Ureter (tissue), 1 donor: ENCODE data around the gene ASTN1. TPM values are rescaled to one million over a fixed set of nuclear protein-coding genes. Genes with fewer than 3 reads are reported as not detected.

ENCODE experiments used
- DNase-seq: peaks from one replicate; pipeline ENCODE4 v3.0.0-alpha.2; 2020; ENCODE audit warnings: low spot score
- total RNA-seq: library from RNA; stranded (reverse); gene quantifications from one replicate; pipeline ENCODE4 v1.2.4, GENCODE V29; 2023
- donor health status: DM: yes; HTN: yes; CAD: no.

The ASTN1 gene
- total RNA-seq, 1 donor from 2014 or later, result 2.2 TPM

GRCh38 chr1:177043597-177043996 lies 120.9 kb downstream of the ASTN1 start:
- no peak for DNase-seq

GRCh38 chr1:177035586-177035985 lies 128.9 kb downstream of the ASTN1 start:
- DNase-seq, result no peak

- DNase-seq, result no peak
Measured at GRCh38 chr1:177033628-177034027, 130.9 kb downstream of the ASTN1 start.

GRCh38 chr1:177032434-177032833 lies 132.1 kb downstream of the ASTN1 start:
- DNase-seq, result no peak

- no peak for DNase-seq
Measured at GRCh38 chr1:177024623-177025022, 139.9 kb downstream of the ASTN1 start.

GRCh38 chr1:177023726-177024125 lies 140.8 kb downstream of the ASTN1 start:
- no peak for DNase-seq

GRCh38 chr1:177023249-177023648 lies 141.3 kb downstream of the ASTN1 start:
- no peak for DNase-seq

- DNase-seq, result no peak
Measured at GRCh38 chr1:177021687-177022086, 142.8 kb downstream of the ASTN1 start.

GRCh38 chr1:177020851-177021589 lies 143.5 kb downstream of the ASTN1 start:
- DNase-seq, result no peak

- no peak for DNase-seq
Measured at GRCh38 chr1:177017287-177017852, 147.1 kb downstream of the ASTN1 start.

GRCh38 chr1:177014325-177014724 lies 150.2 kb downstream of the ASTN1 start:
- DNase-seq, result no peak

- DNase-seq, result no peak
Measured at GRCh38 chr1:177012342-177012925, 152.1 kb downstream of the ASTN1 start.

GRCh38 chr1:177011508-177011907 lies 153.0 kb downstream of the ASTN1 start:
- DNase-seq, result no peak

GRCh38 chr1:177010211-177010825 lies 154.2 kb downstream of the ASTN1 start:
- DNase-seq, result no peak

GRCh38 chr1:177008653-177009052 lies 155.9 kb downstream of the ASTN1 start:
- no peak for DNase-seq

GRCh38 chr1:177007437-177008161 lies 156.9 kb downstream of the ASTN1 start:
- no peak for DNase-seq

- DNase-seq, result no peak
Measured at GRCh38 chr1:177002891-177003290, 161.6 kb downstream of the ASTN1 start.

- no peak for DNase-seq
Measured at GRCh38 chr1:177001556-177001955, 163.0 kb downstream of the ASTN1 start.

- DNase-seq, result no peak
Measured at GRCh38 chr1:176998183-176998795, 166.2 kb downstream of the ASTN1 start.

- DNase-seq, result no peak
Measured at GRCh38 chr1:176996456-176997090, 167.9 kb downstream of the ASTN1 start.

- DNase-seq, result no peak
Measured at GRCh38 chr1:176994931-176995596, 169.4 kb downstream of the ASTN1 start.
